Measurements from ENCODE around the gene AIMP2. TPM values are rescaled to one million over a fixed set of nuclear protein-coding genes. Genes with fewer than 3 reads are reported as not detected.

The AIMP2 gene
- total RNA-seq, 4 donors from 2014 or later: 25.1 to 52.2 (median 38.1) TPM

DNA sequence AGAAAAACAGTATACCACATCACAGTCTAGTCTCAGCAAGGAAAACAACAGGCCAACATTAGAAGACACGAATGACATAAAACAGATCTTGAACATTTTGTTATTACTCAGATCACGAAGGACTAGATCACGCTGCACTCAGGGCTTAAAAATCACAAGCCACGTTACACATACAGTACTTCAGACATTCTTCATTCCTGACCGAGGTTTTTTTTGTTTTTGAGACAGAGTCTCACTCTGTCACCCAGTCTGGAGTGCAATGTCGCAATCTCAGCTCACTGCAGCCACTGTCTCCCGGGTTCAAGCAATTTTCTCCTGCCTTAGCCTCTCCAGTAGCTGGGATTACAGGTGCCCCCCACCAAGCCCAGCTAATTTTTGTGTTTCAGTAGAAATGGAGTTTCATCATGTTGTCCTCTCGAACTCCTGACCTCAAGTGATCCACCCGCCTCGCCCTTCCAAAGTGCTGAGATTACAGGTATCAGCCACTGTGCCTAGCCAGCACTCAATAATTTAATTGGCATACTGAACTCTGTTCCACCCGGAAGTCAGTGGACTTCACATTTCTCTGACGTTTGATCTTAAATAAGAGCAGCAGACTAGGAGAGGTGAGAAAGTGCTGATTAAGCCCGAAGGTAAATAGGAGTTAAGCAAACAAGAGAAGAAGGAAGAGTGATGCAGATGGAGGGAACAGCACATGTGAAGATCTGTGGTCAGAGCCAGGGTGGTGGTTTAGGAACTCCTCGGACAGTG lies 3.5 kb downstream of the AIMP2 start:
- no peaks in the 10 kb centered on the region for H3K27me3 ChIP-seq
- peaks cover 0 to 65% (median 12%) of the 10 kb centered on the region in 3 donors for H3K4me1 ChIP-seq
- WGBS, 2 donors (ENCODE audit: low coverage in 1 of 2): 69 to 80% methylated on average over 6 to 12 of the region's 14 CpGs
- ATAC-seq: no peak
- H3K4me3 ChIP-seq: no peak overlapping the region
- peaks cover 0 to 38% of the 10 kb centered on the region in 2 donors for H3K36me3 ChIP-seq
- H3K27ac ChIP-seq: no peak overlapping the region
- H3K9me3 ChIP-seq: no peaks in the 10 kb centered on the region
- TF ChIP-seq POLR2AphosphoS5 (IDR thresholded peaks at IDR 0.05) (no peak), CTCF (IDR thresholded peaks at IDR 0.05) (no peak), EP300 (IDR thresholded peaks at IDR 0.05) (no peak), POLR2A (IDR thresholded peaks at IDR 0.05) (no peak)

DNA sequence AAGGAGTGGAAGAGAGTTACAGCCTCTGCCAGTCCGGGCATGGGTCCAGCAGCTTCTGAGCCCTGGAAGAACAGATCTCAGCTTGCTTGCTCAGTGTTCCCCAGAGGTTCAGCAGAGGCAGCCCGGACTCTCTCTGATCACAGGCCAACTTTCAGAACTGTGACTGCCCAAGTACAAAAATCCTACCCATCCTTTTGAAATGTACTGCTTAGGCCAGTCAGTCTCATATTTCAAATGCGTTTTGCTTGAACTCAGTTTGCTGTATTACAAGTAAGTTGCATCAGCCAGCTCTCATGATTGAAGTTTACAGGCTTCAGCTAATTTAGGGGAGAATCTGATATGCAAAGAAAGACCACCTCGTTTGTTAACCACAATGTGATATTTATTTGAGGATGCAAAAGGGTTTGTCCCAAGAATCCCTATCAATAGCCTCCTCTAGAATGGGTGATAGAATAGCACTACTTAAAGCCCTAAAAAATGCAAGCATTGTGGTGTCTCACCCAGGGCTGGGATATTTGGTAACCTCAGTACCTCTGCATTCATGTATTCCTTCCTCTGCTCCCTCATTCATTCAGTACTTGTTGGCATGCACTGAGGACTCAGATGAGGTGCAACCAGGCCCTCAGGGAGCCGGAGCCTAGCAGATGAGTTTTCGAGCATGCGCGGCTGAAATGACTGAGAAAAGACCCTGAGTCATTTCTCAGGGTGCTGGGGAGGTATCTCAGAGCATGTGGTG lies 7.0 kb downstream of the AIMP2 start:
- ATAC-seq: peak; percentile 60
- 23 to 69% methylated on average over 4 to 7 of the region's 8 CpGs for WGBS, 2 donors (ENCODE audit: low coverage in 1 of 2)
- no peak overlapping the region for H3K4me3 ChIP-seq
- H3K9me3 ChIP-seq: no peaks in the 10 kb centered on the region
- TF ChIP-seq POLR2A (IDR thresholded peaks at IDR 0.05): no peak
- peak; percentile 13 for TF ChIP-seq POLR2AphosphoS5 (IDR thresholded peaks at IDR 0.05)
- H3K4me1 ChIP-seq: peaks cover 0 to 41% (median 0%) of the 10 kb centered on the region in 3 donors
- peaks cover 0 to 72% of the 10 kb centered on the region in 2 donors for H3K36me3 ChIP-seq
- H3K27me3 ChIP-seq: no peaks in the 10 kb centered on the region
- peak overlapping the region in 3 of 4 donors; percentile 25 to 61 (median 60) for H3K27ac ChIP-seq

- no peaks in the 10 kb centered on the region for H3K27me3 ChIP-seq
- peaks cover 0 to 72% of the 10 kb centered on the region in 2 donors for H3K36me3 ChIP-seq
- H3K4me1 ChIP-seq: peaks cover 0 to 35% (median 0%) of the 10 kb centered on the region in 3 donors
- 92 to 93% methylated on average over 5 to 7 of the region's 8 CpGs for WGBS, 2 donors (ENCODE audit: low coverage in 1 of 2)
- no peak overlapping the region for H3K4me3 ChIP-seq
- no peak for ATAC-seq
- H3K27ac ChIP-seq: peak overlapping the region in 2 of 4 donors; percentile 60 to 61
- H3K9me3 ChIP-seq: no peaks in the 10 kb centered on the region
- TF ChIP-seq EP300 (IDR thresholded peaks at IDR 0.05) (no peak), CTCF (IDR thresholded peaks at IDR 0.05) (no peak), POLR2A (IDR thresholded peaks at IDR 0.05) (no peak), POLR2AphosphoS5 (IDR thresholded peaks at IDR 0.05) (no peak)
Measured at GRCh38 chr7:6016653-6016966, 7.5 kb downstream of the AIMP2 start.

DNA sequence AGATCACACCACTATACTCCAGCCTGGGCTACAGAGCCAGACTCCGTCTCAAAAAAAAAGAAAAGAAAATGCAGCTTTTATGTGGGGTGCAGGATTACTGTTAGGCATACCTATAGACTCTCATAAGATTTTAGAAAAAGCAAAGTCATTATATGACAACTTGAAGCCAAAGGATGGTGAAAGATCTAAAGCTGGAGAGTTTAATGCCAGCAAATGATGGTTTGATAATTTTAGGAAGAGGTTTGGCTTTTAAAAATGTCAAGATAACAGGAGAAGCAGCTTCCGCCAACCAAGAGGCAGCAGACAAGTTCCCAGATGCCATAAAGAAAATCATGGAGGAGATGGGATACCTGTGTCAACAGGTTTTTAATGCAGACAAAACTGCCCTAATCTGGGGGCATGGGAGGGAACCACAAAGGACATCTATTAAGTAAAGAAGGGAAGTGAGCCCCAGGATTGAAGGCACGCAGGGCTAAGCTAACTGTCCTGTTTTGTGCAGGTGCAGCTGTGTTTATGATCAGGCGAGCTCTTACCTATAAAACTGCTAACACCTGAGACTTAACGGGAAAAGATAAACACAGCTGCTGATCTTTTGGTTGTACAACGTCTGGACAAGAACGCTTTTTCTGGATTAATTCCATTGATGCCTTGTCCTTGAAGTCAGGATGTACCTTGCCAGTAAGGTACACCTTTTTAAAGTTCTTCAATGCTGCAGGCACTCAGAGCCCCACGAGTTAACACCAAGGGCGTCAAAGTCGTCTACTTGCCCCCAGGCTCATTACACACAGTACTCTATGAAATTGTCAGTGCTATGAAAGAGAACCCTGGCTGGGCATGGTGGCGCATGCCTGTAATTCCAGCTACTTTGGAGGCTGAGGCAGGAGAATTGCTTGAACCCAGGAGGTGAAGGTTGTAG lies 11.6 kb downstream of the AIMP2 start:
- Histone ChIP-seq H3K4me3 (no peak overlapping the region), H3K27ac (no peak overlapping the region), H3K4me1 (peaks cover 0 to 16% (median 0%) of the 10 kb centered on the region in 3 donors), H3K36me3 (peaks cover 0 to 100% of the 10 kb centered on the region in 2 donors), H3K27me3 (no peaks in the 10 kb centered on the region), H3K9me3 (no peaks in the 10 kb centered on the region)
- no peak for TF ChIP-seq POLR2AphosphoS5 (IDR thresholded peaks at IDR 0.05)
- no peak for TF ChIP-seq CTCF (IDR thresholded peaks at IDR 0.05)
- TF ChIP-seq POLR2A (IDR thresholded peaks at IDR 0.05): no peak
- TF ChIP-seq EP300 (IDR thresholded peaks at IDR 0.05): no peak
- WGBS, 2 donors (ENCODE audit: low coverage in 1 of 2): 75 to 80% methylated on average over 7 to 10 of the region's 11 CpGs
- ATAC-seq: no peak

DNA sequence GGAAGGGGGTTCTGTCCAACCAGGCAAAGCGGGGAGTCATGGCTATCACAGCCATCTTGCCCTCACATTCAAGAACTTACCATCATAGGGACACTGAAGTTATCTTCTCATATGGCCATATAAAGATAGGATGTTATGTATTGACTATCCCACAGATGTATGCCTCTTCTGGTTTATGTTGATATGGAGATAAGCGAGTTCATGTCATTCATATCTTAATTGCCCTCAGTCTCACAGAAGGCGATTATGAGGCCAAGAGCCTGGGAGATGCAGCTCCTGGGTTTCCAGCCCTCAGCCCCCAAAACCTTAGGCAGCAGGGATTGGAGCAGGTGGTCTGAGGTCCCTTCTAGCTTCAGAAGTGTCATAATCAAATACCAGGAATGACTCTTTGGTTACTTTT lies 13.6 kb downstream of the AIMP2 start:
- 86 to 87% methylated on average over 3 of the region's 3 CpGs for WGBS, 2 donors (ENCODE audit: low coverage in 1 of 2)
- no peaks in the 10 kb centered on the region for H3K9me3 ChIP-seq
- H3K36me3 ChIP-seq: peaks cover 0 to 100% of the 10 kb centered on the region in 2 donors

More for the DNA sequence above, 13.6 kb downstream of the AIMP2 start:
- Histone ChIP-seq H3K4me1 (no peaks in the 10 kb centered on the region), H3K27me3 (no peaks in the 10 kb centered on the region), H3K27ac (no peak overlapping the region), H3K4me3 (no peak overlapping the region)
- no peak for ATAC-seq
- TF ChIP-seq EP300 (IDR thresholded peaks at IDR 0.05) (no peak), POLR2AphosphoS5 (IDR thresholded peaks at IDR 0.05) (no peak), POLR2A (IDR thresholded peaks at IDR 0.05) (no peak), CTCF (IDR thresholded peaks at IDR 0.05) (no peak)

Data from gastroesophageal sphincter (tissue), 4 donors.